NCI-H226 (cell line): ENCODE data around the gene MEDAG.

Experiments used
- DNase-seq: peaks from one replicate; pipeline ENCODE4 v3.0.0-alpha.2; 2015

Gene MEDAG

DNA sequence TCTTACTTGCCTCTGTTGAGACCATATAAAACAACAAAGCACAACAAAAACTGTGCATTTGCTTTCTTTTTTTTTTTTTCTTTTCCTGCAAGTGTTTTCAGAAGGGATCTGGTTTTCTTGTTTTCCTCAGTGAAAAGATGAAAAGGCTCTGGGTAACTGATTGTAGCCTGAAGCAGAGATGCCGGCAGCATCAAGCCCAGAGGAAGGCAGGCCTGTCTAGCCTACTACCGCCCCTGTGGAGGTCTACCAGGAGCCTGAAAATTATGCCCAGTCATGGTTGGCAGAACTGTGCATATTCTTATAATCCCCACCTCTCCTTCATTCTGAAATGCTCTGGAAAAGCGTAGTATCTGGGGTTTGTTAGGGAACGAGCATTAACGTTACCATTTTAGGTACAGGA is 32.6 kb upstream of the MEDAG start:
- no peak for DNase-seq

DNA sequence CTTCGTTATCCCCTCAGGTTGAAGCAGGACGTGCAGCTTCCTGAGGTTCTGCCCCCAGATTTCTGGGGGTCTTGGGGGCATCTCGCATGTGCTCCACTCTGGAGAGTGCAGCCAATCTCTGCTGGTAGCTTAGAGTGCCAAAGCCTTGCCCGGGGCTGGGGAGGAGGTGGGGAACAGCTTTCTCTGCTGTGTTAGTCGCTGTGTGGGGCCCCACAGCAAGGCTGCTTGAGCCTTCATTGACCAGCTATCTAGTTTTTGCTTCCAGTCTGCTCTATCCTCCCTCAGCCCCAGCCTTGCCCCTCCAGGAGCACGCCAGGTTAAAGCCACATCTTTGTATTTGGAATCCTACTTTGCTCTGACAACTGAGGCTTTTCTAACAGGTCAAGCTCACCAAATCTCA is 32.0 kb upstream of the MEDAG start:
- no peak for DNase-seq

DNA sequence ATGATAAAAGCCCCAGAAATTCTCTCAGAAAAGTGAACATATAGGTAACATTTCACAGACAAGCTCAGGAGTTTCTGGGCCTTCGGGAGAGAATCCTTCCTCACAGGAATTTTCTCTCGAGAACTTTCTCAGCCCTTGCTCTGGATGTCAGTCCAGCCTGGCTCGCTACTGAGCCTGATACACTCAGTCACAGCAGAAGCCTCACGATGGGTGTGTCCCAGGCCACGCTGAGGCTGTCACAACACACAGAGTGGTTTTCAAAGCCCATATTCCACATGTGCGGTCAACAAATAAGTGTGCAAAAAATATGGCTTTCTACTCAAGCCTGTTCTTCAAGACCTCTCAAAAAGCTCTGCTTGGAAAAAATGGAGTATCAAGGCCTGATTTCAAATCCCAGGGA is 31.5 kb upstream of the MEDAG start:
- no peak for DNase-seq

DNA sequence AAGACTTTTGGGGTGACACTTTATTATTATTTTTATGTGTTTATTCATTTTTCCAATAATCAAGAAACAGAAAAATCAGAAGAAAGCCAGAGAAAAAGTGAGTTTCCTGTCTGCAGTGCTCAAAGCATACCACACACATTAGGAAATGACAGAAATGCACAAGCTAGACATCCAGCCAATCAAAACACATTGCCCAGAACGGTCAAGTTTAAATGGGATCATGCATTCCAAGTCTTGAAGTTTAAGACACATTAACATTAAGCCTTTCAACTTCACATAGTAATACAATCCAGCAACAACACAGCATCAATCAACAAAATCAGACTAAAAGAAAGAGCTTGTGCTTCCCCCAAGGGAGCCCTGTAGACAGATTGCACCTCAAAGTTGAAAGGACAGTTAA is 28.7 kb upstream of the MEDAG start:
- DNase-seq, result no peak

DNA sequence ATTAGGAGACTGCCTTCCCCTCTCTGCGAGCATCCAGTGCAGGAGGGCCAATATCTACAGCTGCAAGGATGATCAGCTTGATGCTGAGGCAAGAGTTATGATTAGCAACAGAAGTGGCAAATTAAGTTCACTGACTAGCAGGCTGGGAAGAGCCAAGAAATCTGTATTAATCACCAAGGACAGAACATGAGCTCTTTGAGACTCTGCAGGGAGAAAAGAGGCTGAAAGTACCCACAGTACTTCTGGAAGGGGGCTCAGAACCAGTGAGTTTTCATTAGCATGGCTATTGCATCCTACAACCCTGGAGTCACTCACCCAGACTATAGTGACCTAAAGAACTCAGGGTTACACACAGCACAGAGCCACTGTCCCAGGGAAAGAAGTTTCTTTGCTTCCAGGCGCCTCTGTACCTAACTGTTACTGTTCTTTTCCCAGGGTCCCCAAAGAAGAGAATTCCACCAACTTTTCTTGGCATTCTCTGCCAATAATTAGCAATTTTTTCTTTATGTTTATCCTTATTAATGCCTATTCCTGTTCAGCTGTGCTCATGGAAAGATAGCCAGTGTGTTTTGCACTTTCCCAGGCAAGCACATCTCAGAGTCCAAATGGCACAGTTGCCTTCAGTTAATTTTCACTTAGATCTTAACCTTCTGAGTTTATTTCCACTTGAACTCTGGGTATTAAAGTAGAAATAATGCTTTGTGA is 25.8 kb upstream of the MEDAG start:
- DNase-seq, result no peak

DNA sequence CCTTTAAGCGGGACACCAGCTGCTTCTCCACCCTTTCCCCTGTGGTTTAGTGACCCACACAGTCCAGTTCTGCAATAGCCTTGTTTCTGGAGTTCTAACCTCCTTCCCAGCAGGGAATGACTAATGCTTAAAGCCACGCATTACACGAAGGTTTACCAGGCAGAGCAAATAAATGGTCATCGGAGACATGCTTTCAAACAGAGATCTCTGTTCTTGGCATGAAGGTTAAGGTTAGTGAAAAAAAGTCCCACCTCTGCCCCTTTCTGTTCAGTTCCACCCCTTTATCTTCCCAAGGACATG is 25.3 kb upstream of the MEDAG start:
- DNase-seq, result peak; percentile 44

DNA sequence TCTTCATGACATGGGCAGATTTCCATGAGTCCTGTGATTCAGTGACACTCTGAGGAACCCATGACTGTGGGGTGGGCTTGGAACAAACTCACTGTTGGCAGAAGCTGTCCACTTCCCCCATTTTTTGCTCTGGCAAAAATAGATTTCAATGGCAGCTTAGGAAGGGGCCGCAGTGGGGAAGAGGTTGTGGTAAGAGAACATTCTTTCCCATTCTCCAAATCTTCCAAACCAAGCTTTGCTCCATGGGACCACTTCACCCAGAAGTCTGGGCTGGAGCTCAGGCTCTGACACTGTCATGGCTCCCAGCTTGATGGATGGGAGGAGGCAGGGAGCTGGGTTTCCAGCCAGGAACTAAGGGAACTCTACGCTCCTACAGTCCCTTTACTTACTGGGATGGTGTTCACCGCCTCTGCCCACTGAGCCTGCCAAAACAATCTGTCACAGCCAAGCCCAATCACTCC is 24.9 kb upstream of the MEDAG start:
- no peak for DNase-seq

DNA sequence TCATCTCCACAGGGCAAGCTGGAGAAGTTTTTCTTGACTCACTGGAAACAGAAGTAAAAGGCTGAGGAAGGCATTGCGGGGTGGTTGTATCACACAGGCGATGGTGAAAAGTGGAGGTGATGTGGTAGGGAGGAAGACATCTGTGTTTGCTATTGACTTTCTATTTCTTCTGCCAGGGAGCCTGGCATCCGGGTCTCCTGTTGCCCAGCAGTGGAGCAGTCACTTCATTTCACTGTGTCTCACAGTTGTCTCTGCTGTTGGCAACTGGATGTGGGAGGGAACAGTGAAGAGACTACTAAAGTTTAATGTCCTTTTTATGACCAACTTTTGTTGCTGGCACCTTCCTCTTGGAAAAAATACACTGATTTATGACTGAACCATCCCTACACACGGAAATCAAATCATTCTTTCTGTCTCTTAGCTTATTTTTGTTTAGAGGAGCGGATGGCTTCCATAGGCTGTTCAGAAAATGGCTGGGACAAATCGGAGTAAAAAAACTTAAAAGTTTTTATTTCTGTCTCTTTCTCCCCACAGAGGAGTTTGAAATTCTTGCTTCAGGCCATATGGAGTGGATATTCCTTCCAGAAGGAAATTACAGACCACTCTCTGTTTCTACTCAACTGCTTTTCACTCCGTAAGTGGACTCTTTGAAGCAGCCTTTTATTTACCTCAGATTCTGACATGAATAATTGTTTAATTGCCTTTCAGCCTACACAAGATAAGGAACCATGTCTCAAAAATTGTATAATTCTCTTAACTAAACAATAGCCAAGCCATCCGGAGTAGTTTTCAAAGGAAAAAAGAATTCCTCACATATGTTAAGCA is 23.8 kb upstream of the MEDAG start:
- DNase-seq, result no peak

DNA sequence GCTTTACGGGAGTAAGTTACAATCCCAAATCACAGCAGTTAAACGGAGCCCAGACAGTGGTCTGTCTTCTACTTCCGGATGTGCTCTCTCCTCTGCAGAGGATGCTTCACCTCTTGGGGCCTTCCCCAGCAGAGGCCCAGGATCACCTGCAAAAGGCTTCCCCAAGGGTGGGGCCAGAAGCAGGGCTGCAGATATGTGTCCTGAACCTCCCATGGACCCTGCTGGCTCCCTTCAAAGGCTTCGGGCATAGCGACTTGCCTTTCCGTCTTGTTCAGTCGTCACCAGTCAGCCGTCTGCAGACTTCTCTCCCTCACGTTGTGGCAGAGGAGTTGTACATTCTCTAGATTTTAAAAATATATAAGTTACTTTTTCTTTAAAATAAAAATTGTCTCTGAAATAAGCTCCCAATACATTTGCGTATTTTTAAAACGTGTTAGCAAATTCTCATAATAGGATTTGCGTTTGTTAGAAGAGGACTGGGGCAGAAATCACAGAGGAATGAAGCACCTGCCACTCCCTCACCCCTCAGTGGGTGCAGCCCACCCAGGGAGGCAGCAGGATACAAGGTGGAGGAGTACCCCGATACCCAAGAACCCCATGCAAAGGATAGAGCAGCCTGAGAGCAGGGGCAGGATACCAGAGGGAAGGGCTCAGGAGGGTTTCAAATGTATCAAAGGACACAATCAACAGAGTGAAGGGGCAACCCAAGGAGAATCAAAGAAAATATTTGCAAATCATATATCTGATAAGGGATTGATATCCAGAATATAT is 22.9 kb upstream of the MEDAG start:
- no peak for DNase-seq

DNA sequence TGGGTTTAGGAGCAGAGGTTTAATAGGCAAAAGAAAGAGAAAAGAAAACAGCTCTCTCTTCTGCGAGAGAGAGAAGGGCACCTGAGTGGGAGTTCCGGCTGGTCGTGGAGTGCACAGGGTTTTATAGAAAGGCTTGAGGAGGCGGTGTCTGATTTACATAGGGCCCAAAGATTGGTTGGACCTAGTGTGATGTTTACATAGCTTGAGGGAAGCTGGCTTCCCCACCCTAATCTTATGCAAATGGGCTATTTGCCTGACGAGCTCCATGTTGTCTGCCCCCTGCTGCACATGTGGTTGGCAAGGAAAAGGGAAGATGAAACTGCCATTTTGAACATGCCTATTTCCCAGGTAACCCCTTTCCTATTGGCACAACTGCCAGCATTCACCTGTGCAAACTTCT is 21.5 kb upstream of the MEDAG start:
- DNase-seq, result no peak

DNA sequence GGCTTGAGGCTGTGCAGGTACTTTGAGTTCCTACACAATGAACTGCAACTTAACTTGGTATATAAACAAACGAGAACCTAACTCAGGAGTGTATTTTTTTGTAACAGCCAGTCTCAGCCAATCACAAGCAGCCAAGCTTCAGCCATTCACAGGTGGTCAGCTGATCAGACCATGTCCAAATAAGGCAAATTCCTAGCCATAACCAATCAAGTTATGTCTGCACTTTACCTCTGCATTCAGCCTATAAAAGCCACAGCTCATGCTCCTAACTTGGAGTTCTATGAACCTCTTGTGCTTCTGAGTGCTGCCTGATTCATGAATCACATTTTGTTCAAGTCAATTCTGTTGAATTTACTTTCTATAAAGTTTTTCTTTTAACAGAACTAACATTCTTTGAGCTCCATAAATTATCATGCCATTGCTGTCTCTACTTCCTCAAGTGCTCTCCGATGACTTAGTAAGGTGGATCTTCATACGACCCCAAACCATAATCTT is 16.8 kb upstream of the MEDAG start:
- no peak for DNase-seq

DNA sequence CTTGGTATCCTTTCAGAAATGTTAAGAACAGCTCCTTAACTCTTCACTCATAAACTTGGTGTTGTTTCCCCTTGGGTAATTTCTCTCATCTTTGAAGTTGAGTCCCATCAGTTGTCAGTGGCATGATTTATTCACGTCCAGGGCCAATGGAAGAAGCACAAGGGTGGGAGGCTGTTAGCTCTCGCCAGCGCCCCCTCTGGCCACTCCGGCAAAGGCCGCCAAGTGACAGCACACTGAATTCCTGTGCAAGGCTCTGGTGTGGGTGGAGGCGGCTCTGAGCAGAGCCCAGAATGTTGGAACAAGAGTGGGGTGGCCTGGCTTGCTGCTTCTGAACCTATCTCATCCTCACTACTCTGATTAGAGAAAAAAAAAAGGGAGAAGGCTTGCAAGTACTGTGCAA is 13.1 kb upstream of the MEDAG start:
- no peak for DNase-seq

DNA sequence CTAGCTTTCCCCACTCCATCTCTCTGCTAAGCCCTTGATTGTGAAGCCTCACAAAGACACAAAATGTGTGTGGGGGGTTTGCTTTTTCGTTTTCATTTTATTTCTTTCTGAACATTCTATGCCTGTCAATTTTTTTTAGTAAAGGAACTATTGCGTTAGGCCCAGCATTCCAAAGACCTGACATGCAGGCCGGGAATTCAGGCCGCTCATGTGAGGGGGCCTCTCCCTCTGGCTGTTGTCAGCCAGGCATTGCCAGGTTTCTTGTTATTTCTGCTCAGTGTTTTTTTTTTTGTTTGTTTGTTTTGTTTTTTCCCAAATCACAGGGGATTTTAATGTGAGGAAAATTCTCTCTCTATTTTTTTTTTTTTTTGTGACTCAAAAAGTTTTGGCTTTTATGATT is 10.3 kb upstream of the MEDAG start:
- peak; percentile 73 for DNase-seq

DNA sequence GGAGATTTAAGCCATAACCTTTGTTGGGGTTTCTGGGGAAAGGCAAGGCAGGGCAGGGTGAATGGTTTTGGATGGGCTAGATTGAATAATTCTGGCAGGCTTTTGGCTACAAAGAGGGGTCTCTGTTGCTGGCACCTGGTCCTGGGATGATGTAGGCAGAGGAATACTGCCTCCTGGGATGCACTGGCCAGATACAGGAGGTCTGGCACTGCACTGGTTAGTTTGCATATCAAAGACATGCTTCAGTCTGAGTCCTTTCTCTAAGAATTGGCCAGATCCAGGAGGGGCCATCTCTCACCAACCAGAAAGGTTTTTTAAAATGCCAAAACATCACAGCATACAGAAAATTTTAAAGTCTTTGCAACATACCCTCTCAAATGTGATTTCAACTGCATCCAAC is 8.0 kb upstream of the MEDAG start:
- DNase-seq, result no peak

DNA sequence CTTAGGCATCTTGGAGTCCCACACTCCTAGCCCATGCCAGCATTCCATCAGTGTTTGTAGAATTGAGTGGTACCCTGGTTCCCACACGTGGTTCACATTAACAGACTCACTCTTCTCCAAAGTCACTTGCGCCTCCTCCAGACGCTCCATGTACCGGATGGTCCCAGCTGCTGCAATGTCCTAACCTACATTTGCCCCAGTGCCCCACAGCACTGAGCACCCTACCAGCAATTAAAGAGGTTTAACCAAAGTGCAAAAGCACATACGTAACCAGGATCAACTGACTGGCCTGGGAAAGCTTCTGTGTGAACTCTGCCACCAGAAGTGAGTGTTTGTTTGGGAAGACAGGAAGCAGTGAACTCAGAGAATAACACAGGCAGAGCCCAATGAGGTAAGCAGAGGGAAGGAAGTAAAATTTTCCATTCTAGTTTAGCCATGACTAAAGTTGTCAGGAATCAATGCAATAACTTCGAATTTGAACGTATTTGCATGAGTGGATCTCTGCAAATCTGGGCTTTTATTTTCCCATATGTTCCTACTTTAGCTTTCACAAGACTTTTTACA is 7.3 kb upstream of the MEDAG start:
- peak; percentile 48 for DNase-seq

DNA sequence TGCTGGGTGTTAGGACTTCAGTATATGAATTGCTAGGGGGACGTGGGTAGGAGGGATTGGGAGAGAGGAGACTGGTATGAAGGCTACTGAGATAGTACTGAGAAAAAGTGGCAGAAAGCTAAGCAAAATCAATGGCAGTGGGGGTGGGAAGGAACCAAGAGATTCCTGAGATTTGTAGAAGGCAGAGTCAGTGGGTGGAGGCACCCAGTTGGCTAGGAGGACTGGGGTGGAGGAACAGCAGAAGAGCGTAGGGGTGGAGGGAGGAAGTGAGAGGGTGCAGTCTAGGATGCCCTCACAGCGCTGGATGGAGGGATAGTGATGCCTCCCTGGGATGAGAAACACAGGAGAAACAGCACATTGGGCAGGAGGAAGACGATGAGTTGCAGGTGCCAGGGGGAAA is 5.6 kb upstream of the MEDAG start:
- no peak for DNase-seq

DNA sequence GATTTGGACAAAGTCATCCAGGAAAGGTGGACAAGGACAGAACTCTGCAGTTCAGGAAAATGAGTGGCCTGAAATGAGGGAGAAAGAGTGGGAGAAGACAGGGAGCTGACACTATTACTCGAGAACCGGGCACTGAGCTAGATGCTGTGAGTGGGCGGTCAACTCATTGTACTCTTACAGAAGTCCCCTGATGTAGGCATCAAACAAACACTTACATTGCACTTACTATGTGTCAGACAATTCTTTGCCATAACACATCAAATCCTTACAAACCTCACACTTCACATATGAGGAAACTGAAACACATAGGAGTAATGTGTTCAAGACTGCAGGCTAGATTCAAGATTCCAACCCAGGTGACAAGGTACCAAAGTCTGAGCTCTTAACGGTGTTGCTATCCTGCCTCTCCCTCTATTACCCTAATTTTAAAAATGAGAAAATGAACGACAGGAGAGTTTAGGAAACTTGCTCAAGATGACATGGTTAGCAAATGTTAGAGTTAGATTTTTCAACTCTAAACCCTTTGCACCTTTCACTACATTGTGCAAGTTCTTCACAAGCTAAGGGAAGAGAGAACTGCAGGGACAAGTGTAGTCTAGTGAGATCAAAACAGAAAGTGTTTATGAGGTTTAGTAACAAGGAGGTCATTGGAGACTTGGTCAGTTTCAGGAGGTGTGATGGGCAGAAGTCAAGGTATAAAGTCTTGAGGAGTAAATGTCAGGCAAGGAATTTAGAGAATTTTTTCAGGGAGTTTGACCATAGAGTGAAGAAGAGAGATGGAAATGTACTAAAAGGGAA is 4.9 kb upstream of the MEDAG start:
- no peak for DNase-seq

DNA sequence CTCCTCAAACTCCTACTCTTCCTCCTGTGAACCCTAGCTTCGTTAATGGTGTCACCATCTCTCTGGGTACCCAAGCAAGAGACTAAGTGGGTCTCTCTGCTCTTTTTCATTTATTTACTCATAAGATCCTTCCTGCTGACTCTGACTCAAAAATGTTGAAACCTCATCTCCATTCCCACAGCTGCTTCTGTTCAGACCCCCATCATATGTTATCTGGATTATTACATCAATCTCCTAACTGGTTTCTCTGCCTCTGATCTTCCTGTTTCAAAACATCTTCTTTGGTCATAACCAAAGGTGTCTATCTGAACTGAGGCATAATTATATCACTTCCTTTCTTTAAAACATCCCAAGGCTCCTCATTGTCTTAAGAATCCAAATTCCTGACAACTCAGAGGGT is 2.0 kb upstream of the MEDAG start:
- no peak for DNase-seq

DNA sequence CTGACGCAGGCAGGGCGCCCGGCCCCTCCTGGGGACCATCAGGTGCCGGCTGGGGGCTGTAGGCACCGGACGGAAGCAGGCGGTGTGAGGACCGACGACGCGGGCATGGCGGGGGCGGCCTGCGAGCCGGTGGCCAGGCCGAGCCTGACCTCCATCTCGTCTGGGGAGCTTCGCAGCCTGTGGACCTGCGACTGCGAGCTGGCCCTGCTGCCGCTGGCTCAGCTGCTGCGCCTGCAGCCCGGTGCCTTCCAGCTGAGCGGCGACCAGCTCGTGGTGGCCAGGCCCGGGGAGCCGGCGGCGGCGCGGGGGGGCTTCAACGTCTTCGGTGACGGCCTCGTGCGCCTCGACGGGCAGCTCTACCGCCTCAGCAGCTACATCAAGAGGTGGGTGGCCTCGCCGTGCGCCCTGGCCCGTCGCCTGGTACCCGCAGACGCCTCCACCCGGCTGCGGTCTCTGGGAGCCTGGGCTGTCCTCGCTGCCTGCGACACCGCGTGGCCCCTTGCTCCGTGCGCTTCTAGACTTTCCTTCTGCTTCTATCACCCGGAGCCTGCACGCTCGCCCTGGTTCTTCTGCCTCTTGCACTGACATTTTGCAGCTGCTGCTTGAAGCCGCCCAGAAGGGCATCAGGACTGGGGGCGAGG is 460 bp downstream of the MEDAG start:
- no peak for DNase-seq

DNA sequence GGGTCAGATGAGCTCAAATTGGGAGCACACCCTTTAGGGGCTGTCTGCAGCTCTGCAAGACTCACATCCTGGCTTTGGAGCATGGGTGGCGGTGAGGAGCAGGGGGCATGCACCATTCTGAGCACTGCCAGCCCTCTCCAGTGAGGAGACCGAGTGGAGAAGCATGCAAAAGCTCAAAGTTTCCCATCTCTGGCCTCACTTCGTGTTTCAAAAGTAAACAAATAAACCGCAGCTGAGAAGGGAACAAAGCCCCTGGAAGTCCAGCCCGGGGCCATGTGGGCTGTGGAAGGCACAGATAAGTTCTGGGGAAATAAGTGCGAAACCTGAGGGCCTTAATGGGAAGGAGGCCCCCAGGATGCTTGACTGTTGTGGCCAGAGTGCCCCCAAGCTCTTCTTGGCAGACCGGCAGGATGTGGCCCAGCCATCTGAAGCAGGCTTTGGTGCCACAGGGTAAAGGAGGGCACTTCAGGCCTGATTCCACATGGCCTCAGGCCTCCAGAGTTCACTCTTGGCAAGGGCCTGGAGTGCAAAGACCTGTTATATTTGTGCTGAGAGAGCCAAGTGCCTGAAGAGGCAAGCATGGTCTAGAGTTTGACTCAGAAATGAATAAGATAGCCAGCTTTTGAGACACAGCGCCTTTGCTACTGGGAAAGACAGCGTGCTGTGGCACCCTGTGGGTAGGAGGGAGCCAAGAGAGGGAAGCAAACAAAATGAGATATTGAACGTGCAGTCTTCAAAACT is 1.2 kb downstream of the MEDAG start:
- no peak for DNase-seq

DNA sequence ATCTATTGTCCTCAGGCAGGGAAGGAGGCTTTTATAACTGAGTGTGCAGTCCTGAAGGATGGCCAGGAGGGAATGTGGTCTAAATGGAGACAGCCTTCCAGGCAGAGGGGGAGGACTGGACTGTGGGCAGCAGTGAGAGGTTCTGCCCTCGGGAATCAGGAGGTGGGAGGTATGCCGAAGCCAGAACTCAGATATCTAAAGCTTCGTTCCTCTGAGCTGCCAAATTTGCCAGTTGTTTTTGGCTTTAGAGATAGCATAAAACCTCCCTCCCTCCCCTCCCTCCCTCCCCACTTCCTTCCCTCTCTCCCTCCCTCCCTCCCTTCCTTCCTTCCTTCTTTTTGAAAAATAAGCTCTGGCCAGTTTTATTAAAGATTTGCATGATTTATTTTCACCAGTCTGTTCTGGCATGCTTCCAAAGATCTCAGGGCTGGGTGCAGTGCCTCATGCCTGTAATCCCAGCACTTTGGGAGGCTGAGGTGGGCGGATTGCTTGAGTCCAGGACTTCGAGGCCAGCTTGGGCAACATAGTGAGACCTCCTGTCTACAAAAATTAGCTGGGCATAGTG is 2.4 kb downstream of the MEDAG start:
- DNase-seq, result peak; percentile 86
